ENCODE measurements around the gene WT1. TPM values are rescaled to one million over a fixed set of nuclear protein-coding genes. Genes with fewer than 3 reads are reported as not detected.

WT1 gene
- total and polyA plus RNA-seq, 7 experiments from 2014 or later, result not detected

DNA sequence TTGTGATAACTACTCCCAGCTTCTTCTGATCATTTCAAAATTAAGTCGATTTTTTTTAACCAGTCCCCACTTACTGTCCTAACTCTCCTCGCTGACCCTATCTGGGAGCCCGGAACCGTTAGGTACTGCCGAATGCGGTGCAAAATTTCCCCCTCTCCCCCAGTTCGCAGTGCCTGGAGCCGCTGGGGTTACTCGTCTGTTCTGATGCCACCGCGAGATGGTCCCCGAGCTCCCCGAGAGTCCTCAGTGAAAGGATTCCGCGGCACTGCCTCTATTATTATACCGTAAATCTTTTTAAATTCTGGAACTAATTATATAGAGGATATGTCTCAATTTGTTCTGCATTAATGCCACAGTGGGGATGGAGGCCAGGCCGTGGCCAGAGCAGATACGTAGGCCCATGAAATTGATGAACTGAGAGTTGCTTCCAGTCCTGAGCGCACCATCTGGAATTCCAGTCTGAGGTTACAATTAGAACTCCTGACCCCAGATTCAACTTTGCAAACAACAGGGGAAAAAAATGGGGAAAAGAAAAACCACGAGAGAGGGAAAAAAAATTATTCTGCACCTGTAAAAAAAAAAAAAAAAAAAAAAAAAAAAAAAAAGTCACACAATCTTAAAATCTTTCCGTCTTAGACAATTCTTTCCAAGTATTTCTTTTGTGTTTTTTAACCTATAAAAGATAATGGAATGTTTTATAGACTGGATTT lies 4.3 kb upstream of the WT1 start:
- Mint-ChIP-seq H3K36me3 (no peaks in the 10 kb centered on the region), H3K4me1 (peaks cover 8 to 33% (median 28%) of the 10 kb centered on the region in 7 donors), H3K4me3 (peak overlapping the region in 4 of 10 donors; percentile 24 to 56 (median 30)), H3K27me3 (peaks cover 69 to 83% (median 77%) of the 10 kb centered on the region in 5 donors), H3K27ac (peak overlapping the region in 1 of 9 donors; percentile 50), H3K9me3 (peaks cover 0 to 3% (median 0%) of the 10 kb centered on the region in 11 donors)
- no peak for ATAC-seq
- intact Hi-C loops (cut with micrococcal nuclease), result loop anchor here in 1 of 2 donors (5.0 to 10.0 kb wide), 2 partner anchors 115 to 612 kb away; no protein-coding TSS in a partner anchor
- Histone ChIP-seq H3K9me3 (ENCODE audit: control insufficient read depth in 2 of 3, low read length in 3 of 3) (no peaks in the 10 kb centered on the region), H3K4me3 (ENCODE audit: low read length) (no peak overlapping the region), H3K4me1 (ENCODE audit: control insufficient read depth in 2 of 2, insufficient read depth in 2 of 2, low read length in 2 of 2) (no peaks in the 10 kb centered on the region), H3K27me3 (ENCODE audit: control insufficient read depth in 2 of 2, insufficient read depth in 2 of 2, low read length in 2 of 2) (peaks cover 6 to 11% of the 10 kb centered on the region in 2 donors), H3K27ac (ENCODE audit: low read depth, low read length) (no peak overlapping the region), H3K36me3 (ENCODE audit: control insufficient read depth in 2 of 3, insufficient read depth in 3 of 3, low read length in 3 of 3) (no peaks in the 10 kb centered on the region)
- no peak for DNase-seq
- POLR2A ChIA-PET, result no interaction called here
- CTCF ChIA-PET, result no interaction called here

DNA sequence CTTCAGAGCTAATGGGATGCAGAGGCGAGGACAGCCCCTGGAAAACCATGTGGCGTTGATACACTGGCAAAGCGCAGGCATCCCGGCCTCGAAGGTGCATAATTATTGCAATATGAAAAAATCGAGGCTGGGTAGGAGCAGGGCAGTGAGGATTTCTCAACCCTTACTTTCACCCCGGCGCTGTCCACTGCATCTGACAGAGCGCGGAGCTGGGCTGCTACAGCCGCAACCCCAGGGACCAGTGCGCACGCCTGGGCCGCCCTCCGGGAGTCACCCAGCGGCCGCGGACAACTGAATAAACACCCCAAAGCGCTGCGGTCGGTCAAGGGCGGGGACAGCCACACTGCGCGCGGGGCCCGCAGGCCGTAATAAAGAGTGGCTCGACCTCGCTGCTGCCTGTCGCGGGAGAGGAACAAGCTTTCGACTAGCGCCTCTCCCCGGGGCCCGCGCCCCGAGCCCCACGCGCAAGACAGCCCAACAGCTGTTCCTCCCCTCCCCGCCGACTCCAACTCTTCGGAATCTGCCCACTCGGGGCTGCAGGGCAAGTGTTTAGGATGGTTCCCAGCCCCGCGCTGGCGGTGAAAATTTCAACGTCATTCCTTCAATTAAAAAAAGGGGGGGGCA lies 3.6 kb upstream of the WT1 start:
- Mint-ChIP-seq H3K9me3 (peaks cover 0 to 1% (median 0%) of the 10 kb centered on the region in 11 donors), H3K4me3 (peak overlapping the region in 2 of 10 donors; percentile 30 to 44), H3K36me3 (peaks cover 0 to under 1% (median 0%) of the 10 kb centered on the region in 5 donors), H3K27me3 (peaks cover 67 to 86% (median 76%) of the 10 kb centered on the region in 5 donors), H3K4me1 (peaks cover 10 to 36% (median 31%) of the 10 kb centered on the region in 7 donors), H3K27ac (peak overlapping the region in 1 of 9 donors; percentile 9)
- CTCF ChIA-PET, result no interaction called here
- ATAC-seq (peak; percentile 24), DNase-seq (no peak)
- POLR2A ChIA-PET, result no interaction called here
- no peaks in the 10 kb centered on the region for H3K4me1 ChIP-seq (ENCODE audit: control insufficient read depth in 2 of 2, insufficient read depth in 2 of 2, low read length in 2 of 2)
- no peaks in the 10 kb centered on the region for H3K9me3 ChIP-seq (ENCODE audit: control insufficient read depth in 2 of 3, low read length in 3 of 3)
- intact Hi-C loops (cut with micrococcal nuclease), result loop anchor here in 1 of 2 donors (5.0 to 10.0 kb wide), 2 partner anchors 114 to 612 kb away; no protein-coding TSS in a partner anchor
- H3K27ac ChIP-seq (ENCODE audit: low read depth, low read length), result no peak overlapping the region
- H3K4me3 ChIP-seq (ENCODE audit: low read length), result no peak overlapping the region
- H3K27me3 ChIP-seq (ENCODE audit: control insufficient read depth in 2 of 2, insufficient read depth in 2 of 2, low read length in 2 of 2), result peaks cover 6 to 11% of the 10 kb centered on the region in 2 donors
- H3K36me3 ChIP-seq (ENCODE audit: control insufficient read depth in 2 of 3, insufficient read depth in 3 of 3, low read length in 3 of 3), result no peaks in the 10 kb centered on the region

DNA sequence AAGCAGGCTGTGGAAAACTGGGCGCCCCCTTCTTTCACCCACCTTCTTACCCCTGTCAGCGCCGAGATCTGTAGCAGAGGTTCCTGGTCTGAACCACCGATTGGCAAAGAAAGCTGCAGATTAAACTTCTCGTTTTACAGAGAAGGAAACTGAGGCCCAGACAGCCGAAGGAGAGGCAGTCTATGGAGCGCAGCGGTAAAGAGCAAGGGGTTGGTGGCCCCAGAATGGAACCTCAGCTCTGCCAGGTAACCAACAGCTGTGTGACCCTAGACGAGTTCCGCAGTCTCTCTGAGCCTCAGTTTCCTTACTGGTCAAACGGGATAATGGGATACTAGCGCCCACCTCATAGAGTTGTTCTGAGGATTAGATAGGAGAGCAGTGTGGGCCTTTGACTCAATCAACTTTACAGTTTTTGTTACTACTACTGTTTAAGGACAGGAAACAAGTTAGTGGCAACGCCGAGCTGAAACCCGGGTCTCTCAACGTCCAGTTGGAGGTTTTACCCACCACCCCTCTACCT lies 3.1 kb upstream of the WT1 start:
- Histone ChIP-seq H3K27ac (ENCODE audit: low read depth, low read length) (no peak overlapping the region), H3K27me3 (ENCODE audit: control insufficient read depth in 2 of 2, insufficient read depth in 2 of 2, low read length in 2 of 2) (peaks cover 6 to 11% of the 10 kb centered on the region in 2 donors), H3K36me3 (ENCODE audit: control insufficient read depth in 2 of 3, insufficient read depth in 3 of 3, low read length in 3 of 3) (no peaks in the 10 kb centered on the region), H3K9me3 (ENCODE audit: control insufficient read depth in 2 of 3, low read length in 3 of 3) (no peaks in the 10 kb centered on the region), H3K4me1 (ENCODE audit: control insufficient read depth in 2 of 2, insufficient read depth in 2 of 2, low read length in 2 of 2) (no peaks in the 10 kb centered on the region), H3K4me3 (ENCODE audit: low read length) (no peak overlapping the region)
- DNase-seq (no peak), ATAC-seq (no peak)
- Mint-ChIP-seq H3K36me3 (peaks cover 0 to 3% (median 0%) of the 10 kb centered on the region in 5 donors), H3K4me3 (peak overlapping the region in 5 of 10 donors; percentile 6 to 45 (median 44)), H3K27ac (peak overlapping the region in 1 of 9 donors; percentile 69), H3K27me3 (peaks cover 73 to 90% (median 78%) of the 10 kb centered on the region in 5 donors), H3K4me1 (peaks cover 16 to 42% (median 37%) of the 10 kb centered on the region in 7 donors), H3K9me3 (peaks cover 0 to 1% (median 0%) of the 10 kb centered on the region in 11 donors)
- ChIA-PET POLR2A (no interaction called here), CTCF (no interaction called here)
- intact Hi-C loops (cut with micrococcal nuclease), result loop anchor here in 1 of 2 donors (5.0 to 10.0 kb wide), 2 partner anchors 114 to 611 kb away; no protein-coding TSS in a partner anchor

DNA sequence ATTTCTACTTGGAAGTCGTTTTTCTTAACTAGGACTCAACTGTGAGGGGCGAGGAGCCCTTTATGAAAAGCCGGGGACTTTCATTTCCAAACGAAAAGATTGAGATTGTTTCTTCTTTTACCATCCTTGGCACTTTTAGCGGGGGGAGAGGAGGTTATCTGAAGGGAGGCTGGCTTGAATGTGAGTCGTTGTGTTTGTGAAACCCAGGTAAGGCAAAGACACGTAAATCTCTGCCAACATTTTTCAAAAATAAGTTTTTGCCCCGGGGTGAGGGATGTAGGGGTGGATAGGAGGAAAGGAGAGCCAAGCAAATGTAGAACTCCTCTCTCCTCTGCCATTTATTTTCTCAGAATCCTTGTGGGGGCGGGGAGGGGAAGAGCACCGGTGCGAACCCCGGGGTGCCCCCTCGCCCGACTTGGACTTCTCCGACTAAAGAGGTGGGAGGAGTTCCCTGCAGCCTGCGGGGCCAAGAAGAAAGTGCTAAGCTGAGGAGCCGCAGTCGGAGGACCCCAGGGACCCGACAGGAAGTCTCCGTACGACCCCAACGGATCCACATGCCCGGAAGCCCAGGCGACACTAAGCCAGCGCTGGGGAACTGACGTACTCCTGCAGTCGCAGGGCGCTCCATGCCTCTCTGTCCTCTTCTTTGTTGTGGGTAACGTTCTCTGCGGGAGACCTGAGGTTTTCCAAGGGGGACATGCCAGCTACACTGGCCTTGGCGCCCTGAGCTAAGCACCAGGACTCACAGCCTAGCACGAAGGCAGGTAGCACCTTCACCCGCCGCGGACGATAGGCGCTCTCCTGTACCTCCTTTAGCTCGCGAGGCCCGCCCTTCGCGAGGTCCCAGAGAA lies 2.4 kb upstream of the WT1 start:
- Mint-ChIP-seq H3K9me3 (peaks cover 0 to 1% (median 0%) of the 10 kb centered on the region in 11 donors), H3K27me3 (peaks cover 75 to 90% (median 81%) of the 10 kb centered on the region in 5 donors), H3K4me1 (peaks cover 18 to 48% (median 44%) of the 10 kb centered on the region in 7 donors), H3K36me3 (peaks cover 0 to 3% (median 0%) of the 10 kb centered on the region in 5 donors), H3K4me3 (peak overlapping the region in 9 of 10 donors; percentile 3 to 72 (median 44)), H3K27ac (peak overlapping the region in 1 of 9 donors; percentile 69)
- Histone ChIP-seq H3K27me3 (ENCODE audit: control insufficient read depth in 2 of 2, insufficient read depth in 2 of 2, low read length in 2 of 2) (peaks cover 6 to 11% of the 10 kb centered on the region in 2 donors), H3K4me1 (ENCODE audit: control insufficient read depth in 2 of 2, insufficient read depth in 2 of 2, low read length in 2 of 2) (no peaks in the 10 kb centered on the region), H3K4me3 (ENCODE audit: low read length) (no peak overlapping the region), H3K9me3 (ENCODE audit: control insufficient read depth in 2 of 3, low read length in 3 of 3) (no peaks in the 10 kb centered on the region), H3K27ac (ENCODE audit: low read depth, low read length) (no peak overlapping the region), H3K36me3 (ENCODE audit: control insufficient read depth in 2 of 3, insufficient read depth in 3 of 3, low read length in 3 of 3) (no peaks in the 10 kb centered on the region)
- CTCF ChIA-PET, result no interaction called here
- intact Hi-C loops (cut with micrococcal nuclease), result loop anchor here in 1 of 2 donors (5.0 to 10.0 kb wide), 2 partner anchors 113 to 610 kb away; no protein-coding TSS in a partner anchor
- ATAC-seq, result no peak
- POLR2A ChIA-PET, result no interaction called here
- no peak for DNase-seq

DNA sequence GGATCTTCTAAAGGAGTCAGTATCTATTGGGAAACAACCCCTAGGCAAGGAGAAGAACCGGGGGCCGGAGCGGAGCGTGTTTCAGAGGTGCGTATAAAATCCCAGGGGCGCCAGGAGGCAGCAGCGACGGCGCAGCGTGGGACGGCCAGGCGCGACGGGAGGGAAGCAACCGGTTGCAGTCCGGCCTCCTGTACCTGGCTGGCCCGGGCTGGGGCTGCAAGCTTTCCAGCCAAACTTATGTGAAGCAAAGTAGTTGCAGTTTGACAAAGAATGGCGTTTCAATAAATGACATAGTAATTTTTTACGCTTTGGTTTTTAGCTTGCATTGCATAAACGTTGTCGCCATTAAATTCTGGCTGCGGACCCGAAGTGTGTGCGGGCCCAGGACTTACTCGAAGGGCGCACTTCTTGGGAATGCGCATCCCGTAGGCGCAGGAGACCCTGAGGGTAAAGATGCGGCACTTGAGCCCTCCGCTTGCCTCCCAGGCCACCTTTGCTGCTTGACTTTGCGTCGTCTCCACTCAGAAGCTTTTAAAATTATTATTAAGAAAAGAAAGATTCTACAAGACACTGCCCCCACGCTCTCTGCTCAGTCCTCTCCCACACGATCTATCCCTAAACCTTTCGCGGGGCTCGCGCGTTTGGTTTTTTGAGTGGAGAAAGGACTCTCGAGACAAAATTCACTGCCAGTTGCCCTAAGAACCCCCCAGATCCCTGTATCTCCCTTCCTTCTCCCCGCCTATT lies 1.6 kb upstream of the WT1 start:
- Mint-ChIP-seq H3K27me3 (peaks cover 72 to 90% (median 81%) of the 10 kb centered on the region in 5 donors), H3K27ac (peak overlapping the region in 1 of 9 donors; percentile 68), H3K9me3 (peaks cover 0 to 1% (median 0%) of the 10 kb centered on the region in 11 donors), H3K36me3 (peaks cover 0 to 3% (median 0%) of the 10 kb centered on the region in 5 donors), H3K4me3 (peak overlapping the region in 6 of 10 donors; percentile 21 to 72 (median 44)), H3K4me1 (peaks cover 18 to 51% (median 47%) of the 10 kb centered on the region in 7 donors)
- ATAC-seq (no peak), DNase-seq (no peak)
- intact Hi-C loops (cut with micrococcal nuclease), result loop anchor here in 1 of 2 donors (5.0 to 10.0 kb wide), 2 partner anchors 112 to 610 kb away; no protein-coding TSS in a partner anchor
- CTCF ChIA-PET, result no interaction called here
- Histone ChIP-seq H3K27me3 (ENCODE audit: control insufficient read depth in 2 of 2, insufficient read depth in 2 of 2, low read length in 2 of 2) (peaks cover 6 to 11% of the 10 kb centered on the region in 2 donors), H3K9me3 (ENCODE audit: control insufficient read depth in 2 of 3, low read length in 3 of 3) (no peaks in the 10 kb centered on the region), H3K4me3 (ENCODE audit: low read length) (no peak overlapping the region), H3K27ac (ENCODE audit: low read depth, low read length) (no peak overlapping the region), H3K4me1 (ENCODE audit: control insufficient read depth in 2 of 2, insufficient read depth in 2 of 2, low read length in 2 of 2) (no peaks in the 10 kb centered on the region), H3K36me3 (ENCODE audit: control insufficient read depth in 2 of 3, insufficient read depth in 3 of 3, low read length in 3 of 3) (no peaks in the 10 kb centered on the region)
- POLR2A ChIA-PET, result no interaction called here

Measured in naive thymus-derived CD4-positive, alpha-beta T cell (primary cell).